GM18526 (cell line): ENCODE measurements around the gene UBE2G2.

ENCODE experiments used
- POLR2A ChIP-seq: IDR thresholded peaks from 3 replicates; pipeline ENCODE4 v1.6.1; 2011; ENCODE audit not compliant: insufficient read length; ENCODE audit errors: extremely low read depth

UBE2G2 gene

DNA sequence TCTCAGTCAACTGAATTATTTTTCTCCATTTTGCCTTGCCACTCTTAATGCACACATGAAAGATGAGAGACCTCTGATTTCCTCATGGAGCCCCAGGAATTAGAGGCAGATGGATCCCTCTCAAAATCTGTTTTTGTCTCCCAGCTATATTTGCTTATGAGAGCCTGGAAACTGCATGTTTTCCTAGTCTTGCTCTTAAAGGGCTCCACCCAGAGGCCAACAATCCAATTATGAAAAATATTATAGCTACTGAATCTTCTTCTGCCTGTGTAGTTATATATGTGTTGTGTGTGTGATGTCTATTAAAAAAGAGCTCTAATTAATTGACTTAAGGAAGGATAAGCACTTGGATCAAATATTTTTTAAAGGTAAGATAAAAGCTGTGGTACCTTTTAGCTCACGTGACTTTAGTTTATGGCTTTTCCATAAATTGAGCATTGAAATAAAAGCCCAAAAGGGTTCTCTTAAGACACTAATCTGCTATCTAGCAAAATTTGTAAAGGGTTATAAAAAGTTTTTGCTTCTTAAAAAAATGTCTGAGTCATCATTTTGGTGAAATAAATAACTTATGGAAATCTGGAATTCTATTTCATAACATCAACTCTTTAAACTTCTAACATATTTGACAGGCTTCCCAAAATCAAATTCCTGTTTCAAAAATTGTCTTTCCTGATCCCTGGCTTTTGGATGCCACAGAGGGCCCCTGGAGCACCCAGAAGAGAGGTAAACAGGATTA, 59.0 kb downstream of the UBE2G2 start:
- TF ChIP-seq POLR2A, result no peak

DNA sequence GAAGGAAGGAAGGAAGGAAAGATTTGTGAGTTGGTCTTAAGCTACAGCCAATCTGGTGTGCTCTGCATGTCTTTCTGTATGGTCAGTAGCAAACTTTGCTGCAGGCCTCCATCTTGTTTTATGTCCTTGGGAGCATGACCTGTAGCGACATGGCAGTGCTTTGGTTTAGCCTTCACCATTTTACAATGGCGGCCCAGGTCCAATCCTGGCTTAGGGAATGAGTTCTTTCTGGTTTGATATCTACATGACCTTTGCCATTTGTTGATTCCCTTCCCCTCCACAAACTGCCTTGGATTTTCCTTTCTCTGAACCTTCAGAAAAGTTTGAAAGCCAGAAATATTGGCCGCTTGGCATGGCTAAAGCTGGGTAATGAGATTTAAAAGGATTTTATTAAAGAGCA, 59.7 kb downstream of the UBE2G2 start:
- TF ChIP-seq POLR2A, result no peak

DNA sequence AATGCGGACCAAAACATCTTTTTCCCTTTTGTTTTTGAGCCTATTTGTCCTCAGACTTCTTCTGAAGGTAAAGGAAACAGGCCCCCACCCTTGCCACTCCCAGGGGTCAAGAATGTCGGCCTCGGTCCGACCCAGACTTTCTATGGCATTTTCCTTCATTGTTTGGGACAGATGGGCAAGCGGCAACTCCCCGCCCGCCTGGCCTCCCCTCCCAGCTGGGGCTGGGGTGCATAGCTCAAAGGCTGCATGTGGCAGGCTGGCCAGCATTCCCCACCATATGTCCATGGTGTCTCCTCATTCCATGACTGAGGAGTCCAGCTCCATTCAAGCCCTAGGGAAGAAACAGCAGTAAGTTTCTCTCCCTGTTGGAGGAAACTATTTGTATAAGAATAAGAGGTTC, 60.9 kb downstream of the UBE2G2 start:
- TF ChIP-seq POLR2A, result no peak

DNA sequence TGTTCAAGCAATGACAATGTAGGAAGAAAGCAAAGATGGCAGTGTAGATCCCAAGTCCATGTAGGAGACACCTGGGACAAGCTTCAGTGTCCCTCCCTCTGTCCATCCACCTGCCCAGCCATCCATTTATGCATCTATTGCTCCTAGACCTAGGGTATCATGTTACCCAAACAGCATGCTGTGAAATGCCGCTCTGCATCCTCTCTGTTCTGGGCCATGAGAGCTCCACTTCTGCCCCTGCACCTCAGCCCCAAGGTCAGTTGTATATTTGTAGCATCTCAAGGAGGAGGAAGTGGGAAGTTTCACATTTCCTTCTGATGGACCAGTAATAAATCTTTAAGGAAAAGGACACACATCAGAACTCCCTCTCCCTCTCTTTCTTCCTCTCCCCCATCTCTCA, 62.3 kb downstream of the UBE2G2 start:
- TF ChIP-seq POLR2A, result no peak

GRCh38 chr21:44738621-44739020, 63.0 kb downstream of the UBE2G2 start:
- TF ChIP-seq POLR2A, result no peak

DNA sequence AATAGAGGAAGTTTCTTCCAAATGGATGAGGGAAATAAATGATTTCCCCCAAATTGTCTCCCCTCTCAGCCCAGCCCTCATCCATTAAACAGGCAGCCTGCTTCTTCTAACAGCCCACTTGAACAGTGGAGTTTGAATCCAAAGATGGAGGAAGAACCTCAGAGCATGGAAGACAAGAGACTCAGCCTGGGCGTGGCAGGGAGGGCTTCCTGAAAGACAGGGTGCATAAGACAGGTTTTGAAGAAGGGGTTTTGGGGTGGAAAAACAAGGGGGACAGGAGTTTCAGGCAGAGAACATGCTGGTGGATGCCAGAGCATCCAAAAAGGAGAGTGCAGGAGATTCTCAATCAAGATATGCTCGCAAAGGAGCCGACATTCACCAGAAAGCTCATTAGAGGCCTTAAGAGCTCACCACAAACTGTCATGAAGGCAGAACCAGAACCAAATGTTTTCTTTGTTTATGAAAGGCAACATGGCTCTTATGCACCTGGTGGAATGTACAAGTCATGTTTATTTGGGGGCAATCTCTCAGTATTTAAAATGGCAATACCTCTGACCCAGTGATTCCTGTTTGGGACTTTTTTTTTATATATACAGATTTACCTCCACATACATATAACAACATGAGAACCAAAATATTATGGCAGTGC, 63.8 kb downstream of the UBE2G2 start:
- no peak for TF ChIP-seq POLR2A

GRCh38 chr21:44736291-44737004, 65.2 kb downstream of the UBE2G2 start:
- TF ChIP-seq POLR2A, result no peak

GRCh38 chr21:44735821-44736220, 65.8 kb downstream of the UBE2G2 start:
- TF ChIP-seq POLR2A, result no peak

- TF ChIP-seq POLR2A, result no peak
Measured at GRCh38 chr21:44734841-44735240, 66.8 kb downstream of the UBE2G2 start.

DNA sequence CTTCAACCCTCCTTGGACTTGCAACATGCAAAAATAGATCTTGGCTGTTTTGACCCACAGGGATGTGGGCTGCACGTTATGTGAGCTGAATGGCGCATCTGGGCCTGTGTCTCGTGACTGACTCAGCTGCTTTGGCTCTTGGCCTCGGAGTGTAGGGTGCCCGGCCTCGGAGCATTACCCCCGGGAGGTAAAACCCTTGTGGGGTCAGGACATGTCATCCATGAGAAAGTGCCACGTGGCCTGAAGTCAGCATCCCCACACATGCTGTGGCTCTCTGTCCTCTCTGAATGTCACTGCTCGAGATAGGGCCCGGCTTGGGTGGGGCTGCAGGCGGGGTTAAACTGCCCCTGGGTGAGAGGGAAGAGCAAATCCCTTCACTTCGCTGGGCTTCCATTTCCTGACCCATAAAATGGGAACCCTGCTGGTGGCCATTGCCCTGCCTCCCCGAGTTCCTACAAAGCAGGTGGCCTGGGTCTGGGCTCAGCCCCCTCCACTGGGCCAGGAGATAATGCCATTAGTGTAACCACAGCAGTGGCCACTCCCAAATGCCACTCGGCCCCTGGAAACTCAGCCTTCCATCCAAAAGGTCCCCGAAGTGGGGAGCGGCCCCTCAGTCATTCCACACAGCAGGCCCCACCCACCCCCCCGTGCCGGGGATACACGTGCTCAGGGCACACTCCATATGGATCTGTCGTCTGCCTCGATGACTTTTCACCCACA, 67.4 kb downstream of the UBE2G2 start:
- TF ChIP-seq POLR2A, result no peak

DNA sequence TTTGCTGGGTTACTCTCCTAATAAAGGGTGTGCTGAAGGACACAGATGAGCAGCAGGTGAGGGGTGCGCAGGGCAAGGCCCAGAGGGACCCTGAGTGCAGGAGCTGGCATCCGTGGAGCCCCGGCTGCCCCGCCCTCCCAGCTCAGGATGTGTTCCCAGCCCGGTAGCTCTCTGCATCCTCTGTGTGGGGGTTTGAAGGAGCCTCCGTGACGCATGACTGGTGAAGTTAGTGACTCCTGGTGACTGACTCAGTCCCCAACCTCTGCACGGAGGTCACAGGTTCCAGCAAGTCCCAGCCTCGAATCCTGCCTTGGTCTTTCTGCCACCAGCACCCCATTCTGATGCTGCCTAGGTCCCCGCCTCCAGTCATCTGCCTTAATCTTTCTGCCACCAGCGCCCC, 68.7 kb downstream of the UBE2G2 start:
- TF ChIP-seq POLR2A, result no peak

- no peak for TF ChIP-seq POLR2A
Measured at GRCh38 chr21:44732263-44732662, 69.4 kb downstream of the UBE2G2 start.

- no peak for TF ChIP-seq POLR2A
Measured at GRCh38 chr21:44730951-44731579, 70.6 kb downstream of the UBE2G2 start.

DNA sequence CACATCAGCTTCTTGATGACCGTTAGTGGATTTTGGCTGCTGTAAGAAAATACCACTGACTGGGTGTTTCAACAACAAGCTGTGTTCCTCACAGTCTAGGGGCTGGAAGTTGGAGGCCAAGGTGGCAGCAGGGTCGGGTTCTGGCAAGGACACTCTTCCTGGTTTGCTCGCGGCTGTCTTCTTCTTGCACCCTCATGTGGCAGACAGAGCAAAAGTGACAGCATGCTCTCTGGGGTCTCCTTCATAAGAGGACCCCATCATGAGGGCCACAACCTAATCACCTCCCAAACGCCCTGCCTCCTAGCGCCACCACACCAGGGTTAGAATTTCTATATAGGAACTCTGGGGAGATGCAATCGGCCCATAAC, 71.6 kb downstream of the UBE2G2 start:
- no peak for TF ChIP-seq POLR2A

- TF ChIP-seq POLR2A, result no peak
Measured at GRCh38 chr21:44729336-44730027, 72.1 kb downstream of the UBE2G2 start.
